Prostate gland (tissue), 2 donors: ENCODE measurements around the gene VPS37D.

Experiments
- POLR2A ChIP-seq: fragments of 450-650 bp; IDR thresholded peaks from one replicate; pipeline ENCODE4 v1.6.1; 2016; ENCODE audit warnings: antibody characterized with exemption, mild to moderate bottlenecking
- TF ChIP-seq, protein P1 (sequence below), 4 experiments: fragments of 200-600 bp in 2 of 4; fragments of 450-650 bp in 2 of 4; sonication (generic) in 2 of 4; IDR thresholded peaks; 1 replicate in 3 of 4; 2 replicates in 1 of 4; pipeline ENCODE4 v1.5.1; 2016 to 2019; ENCODE audit warnings: antibody characterized with exemption in 4 of 4, mild to moderate bottlenecking in 2 of 4, moderate library complexity in 2 of 4

GRCh38 chr7:73706126-73707044 lies 38.8 kb downstream of the VPS37D start:
- no peak for TF ChIP-seq POLR2A
- TF ChIP-seq, protein P1, sequence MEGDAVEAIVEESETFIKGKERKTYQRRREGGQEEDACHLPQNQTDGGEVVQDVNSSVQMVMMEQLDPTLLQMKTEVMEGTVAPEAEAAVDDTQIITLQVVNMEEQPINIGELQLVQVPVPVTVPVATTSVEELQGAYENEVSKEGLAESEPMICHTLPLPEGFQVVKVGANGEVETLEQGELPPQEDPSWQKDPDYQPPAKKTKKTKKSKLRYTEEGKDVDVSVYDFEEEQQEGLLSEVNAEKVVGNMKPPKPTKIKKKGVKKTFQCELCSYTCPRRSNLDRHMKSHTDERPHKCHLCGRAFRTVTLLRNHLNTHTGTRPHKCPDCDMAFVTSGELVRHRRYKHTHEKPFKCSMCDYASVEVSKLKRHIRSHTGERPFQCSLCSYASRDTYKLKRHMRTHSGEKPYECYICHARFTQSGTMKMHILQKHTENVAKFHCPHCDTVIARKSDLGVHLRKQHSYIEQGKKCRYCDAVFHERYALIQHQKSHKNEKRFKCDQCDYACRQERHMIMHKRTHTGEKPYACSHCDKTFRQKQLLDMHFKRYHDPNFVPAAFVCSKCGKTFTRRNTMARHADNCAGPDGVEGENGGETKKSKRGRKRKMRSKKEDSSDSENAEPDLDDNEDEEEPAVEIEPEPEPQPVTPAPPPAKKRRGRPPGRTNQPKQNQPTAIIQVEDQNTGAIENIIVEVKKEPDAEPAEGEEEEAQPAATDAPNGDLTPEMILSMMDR (IDR thresholded peaks at IDR 0.05) = no peak
